GM13976 (cell line): ENCODE data around the gene MTHFSD.

ENCODE experiments used
- DNase-seq: peaks from one replicate; pipeline ENCODE4 v3.0.0; 2012; ENCODE audit warnings: low spot score
- in situ Hi-C: fragments of 300-500 bp; cut with MboI; formaldehyde crosslinking; loops from one replicate; pipeline ENCODE4 v1.12.0; 2022; ENCODE audit warnings: low sequenced_read_pairs, mixed read lengths, inconsistent platforms; ENCODE audit not compliant: unreplicated experiment
- TF ChIP-seq, protein P1 (sequence below): IDR thresholded peaks from 2 replicates; pipeline ENCODE4 v1.5.1; 2012; ENCODE audit warnings: borderline replicate concordance, mild to moderate bottlenecking; ENCODE audit not compliant: insufficient read depth; ENCODE audit errors: extremely low read depth, missing control alignments, control extremely low read depth

The MTHFSD gene

DNA sequence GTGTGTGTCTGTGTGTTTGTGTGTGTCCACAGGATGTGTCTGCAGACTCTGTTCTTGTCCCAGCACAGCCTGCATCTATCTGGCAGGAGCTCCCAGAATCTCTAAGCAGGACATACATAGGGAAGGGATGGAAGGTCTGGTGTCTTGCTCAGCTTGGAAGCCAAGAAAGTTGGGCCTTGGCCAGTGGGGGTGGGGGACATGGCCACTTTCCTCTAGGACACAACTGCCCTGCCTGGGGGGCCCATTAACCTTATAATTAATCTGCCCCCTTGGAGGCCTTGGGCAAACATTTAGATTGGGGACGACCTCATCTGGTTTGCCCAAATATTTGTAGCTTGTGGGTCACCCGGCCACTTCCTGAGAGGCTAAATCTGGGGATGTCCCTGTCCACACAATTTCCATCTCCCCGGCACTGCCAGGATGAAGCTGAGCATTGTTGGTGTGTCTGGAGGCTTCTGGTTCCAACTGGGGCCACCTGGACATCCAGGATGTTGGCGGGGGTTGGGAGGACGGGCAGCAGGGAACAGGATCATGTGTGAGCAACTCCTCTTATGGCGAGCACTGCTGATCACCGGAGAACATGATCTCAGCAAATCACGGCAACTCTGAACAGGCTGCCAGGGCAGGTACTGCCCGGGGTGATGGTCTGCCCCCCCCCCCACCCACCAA lies 61.9 kb downstream of the MTHFSD start:
- in situ Hi-C loops, result no loop called here
- TF ChIP-seq, protein P1, sequence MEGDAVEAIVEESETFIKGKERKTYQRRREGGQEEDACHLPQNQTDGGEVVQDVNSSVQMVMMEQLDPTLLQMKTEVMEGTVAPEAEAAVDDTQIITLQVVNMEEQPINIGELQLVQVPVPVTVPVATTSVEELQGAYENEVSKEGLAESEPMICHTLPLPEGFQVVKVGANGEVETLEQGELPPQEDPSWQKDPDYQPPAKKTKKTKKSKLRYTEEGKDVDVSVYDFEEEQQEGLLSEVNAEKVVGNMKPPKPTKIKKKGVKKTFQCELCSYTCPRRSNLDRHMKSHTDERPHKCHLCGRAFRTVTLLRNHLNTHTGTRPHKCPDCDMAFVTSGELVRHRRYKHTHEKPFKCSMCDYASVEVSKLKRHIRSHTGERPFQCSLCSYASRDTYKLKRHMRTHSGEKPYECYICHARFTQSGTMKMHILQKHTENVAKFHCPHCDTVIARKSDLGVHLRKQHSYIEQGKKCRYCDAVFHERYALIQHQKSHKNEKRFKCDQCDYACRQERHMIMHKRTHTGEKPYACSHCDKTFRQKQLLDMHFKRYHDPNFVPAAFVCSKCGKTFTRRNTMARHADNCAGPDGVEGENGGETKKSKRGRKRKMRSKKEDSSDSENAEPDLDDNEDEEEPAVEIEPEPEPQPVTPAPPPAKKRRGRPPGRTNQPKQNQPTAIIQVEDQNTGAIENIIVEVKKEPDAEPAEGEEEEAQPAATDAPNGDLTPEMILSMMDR, result no peak
- no peak for DNase-seq

DNA sequence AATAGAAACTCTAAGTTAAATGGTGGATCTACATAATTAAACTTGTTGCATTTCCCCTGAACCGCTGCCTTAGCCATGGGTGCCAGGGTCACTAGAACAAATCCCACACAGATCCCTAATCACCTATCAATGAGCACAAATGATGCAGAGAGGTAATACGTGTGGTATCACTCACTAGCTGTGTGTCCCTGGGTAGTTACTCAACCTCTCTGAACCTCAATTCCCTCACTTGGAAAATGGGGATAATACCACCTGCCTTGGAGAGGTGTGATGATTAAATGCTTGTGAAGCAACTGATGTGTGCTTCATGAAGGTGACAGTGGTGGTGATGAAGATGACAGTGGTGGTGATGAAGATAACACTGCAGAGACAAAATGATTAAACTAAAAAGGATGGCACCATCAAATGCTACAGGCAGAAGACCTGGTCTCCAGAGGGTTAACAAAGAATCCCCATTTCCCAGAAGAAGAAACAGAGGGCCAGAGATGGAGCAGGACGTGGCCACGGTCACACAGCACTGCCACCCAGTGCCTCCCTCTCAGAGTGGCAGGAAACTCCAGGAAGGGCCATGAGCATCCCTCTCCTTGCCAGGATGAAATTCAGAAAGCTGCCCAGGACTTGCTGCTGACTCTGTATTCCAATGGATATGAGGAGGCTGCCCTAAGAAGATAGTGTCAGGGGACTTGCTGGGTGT lies 62.6 kb downstream of the MTHFSD start:
- in situ Hi-C loops, result no loop called here
- no peak for DNase-seq
- TF ChIP-seq, protein P1, result no peak

DNA sequence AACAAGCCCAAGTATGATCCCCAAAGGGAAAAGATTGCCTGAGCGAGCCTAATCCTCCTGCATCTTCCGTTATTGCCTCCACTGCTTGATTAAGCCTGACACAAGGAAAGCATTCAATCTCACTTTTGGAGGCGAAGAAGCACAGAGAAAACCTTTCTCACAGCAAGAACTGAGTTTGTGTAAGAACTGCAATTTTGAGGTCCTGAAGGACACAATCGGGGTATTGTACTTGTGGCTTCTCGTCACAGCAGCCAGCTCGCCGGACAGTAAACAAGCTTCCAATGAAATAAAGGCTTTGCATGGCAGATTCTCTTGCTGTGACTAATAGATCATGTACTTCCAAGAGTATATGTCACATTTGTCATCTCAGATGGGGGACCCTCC lies 63.4 kb downstream of the MTHFSD start:
- TF ChIP-seq, protein P1, result no peak
- in situ Hi-C loops, result no loop called here
- DNase-seq, result no peak

DNA sequence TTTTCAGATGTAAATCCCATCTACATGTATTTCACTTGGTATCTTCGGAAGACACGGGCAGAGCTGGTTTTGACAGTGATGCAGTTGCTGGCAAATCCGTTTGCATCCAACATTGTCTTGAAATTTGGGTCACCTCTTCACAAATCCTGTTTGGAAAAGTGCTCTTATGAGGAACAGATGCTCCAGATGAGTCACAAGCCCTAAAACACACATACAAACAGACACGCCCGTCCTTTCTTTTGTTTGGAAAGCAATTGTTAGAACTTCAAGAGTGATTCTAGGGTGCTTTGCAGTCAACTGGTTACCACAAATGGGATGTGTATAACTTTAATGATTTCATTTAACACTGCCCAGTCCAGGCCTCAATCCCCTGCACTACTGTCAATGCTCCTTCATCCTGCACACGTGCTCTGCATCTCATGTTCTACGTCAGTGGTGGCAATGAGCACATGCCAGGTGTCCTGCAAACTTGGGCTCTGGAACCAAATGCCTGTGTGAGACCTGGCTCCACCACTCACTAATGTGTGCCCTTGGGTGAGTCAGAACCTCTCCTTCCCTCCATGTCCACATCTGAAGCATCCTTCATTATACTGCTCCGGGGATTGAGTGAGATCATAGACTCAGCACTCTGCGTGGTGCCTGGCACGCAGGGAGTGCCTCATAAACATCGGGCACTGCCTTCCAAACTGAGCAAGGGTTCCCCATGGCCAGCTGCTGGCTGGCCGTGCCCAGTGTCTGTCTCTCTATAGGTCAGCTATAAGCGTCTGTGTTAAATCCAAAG lies 64.0 kb downstream of the MTHFSD start:
- in situ Hi-C loops, result no loop called here
- DNase-seq, result no peak
- TF ChIP-seq, protein P1, result no peak

DNA sequence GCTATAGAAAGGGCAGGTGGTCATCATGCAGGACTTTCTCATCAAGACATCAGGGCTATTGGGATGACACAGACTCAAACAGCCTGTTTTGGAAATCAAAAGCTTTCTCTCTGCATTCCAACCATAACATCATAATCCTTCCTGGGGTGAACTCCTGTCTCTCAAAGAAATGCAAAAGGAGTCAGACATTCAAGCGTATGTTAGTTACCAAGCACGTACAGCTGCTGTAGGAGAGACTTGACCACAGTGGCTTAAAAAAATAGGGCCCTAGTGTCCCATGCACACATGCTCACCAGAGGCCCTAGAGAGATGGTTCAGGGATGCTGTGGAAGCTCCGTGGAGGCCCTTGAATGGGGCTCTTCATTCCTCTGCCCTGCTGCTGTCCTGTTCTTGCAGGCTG lies 69.3 kb downstream of the MTHFSD start:
- no peak for DNase-seq
- in situ Hi-C loops, result no loop called here
- TF ChIP-seq, protein P1, result no peak

DNA sequence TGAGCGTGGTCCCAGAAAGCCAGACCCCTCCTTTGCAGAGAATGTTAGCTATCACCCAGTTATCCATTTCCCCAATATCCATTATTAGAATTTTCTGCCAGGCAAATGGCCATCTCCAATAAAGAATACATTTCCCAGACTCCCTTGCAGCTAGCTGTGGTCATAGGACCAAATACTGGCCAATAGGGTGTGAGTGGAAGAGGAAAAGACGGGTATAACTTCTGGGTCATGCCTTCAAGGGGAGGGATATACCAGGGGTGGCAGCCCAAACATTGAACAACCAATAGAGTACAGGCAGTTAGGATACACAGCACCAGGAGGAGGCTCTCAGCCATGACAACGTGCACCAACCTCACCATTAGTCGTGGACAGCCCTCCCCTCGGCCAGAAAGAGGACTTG lies 70.8 kb downstream of the MTHFSD start:
- TF ChIP-seq, protein P1, result no peak
- in situ Hi-C loops, result no loop called here
- DNase-seq, result no peak
